ENCODE data around the gene ENDOD1.

Gene ENDOD1

GRCh38 chr11:95100191-95100648 is 10.6 kb downstream of the ENDOD1 start:
- no peak for DNase-seq (ENCODE audit: low read depth)
- H3K4me3 ChIP-seq (ENCODE audit: low read depth, low read length) = no peak overlapping the region
- no peak for TF ChIP-seq CTCF (IDR thresholded peaks at IDR 0.05; ENCODE audit: low read depth, low read length, missing control alignments)

GRCh38 chr11:95100856-95101507 is 11.3 kb downstream of the ENDOD1 start:
- DNase-seq (ENCODE audit: low read depth) = no peak
- H3K4me3 ChIP-seq (ENCODE audit: low read depth, low read length) = no peak overlapping the region
- TF ChIP-seq CTCF (IDR thresholded peaks at IDR 0.05; ENCODE audit: low read depth, low read length, missing control alignments) = no peak

- H3K4me3 ChIP-seq (ENCODE audit: low read depth, low read length) = no peak overlapping the region
- no peak for DNase-seq (ENCODE audit: low read depth)
- TF ChIP-seq CTCF (IDR thresholded peaks at IDR 0.05; ENCODE audit: low read depth, low read length, missing control alignments) = no peak
Observed at GRCh38 chr11:95101935-95102334, 12.3 kb downstream of the ENDOD1 start.

GRCh38 chr11:95102733-95103132 is 13.1 kb downstream of the ENDOD1 start:
- TF ChIP-seq CTCF (IDR thresholded peaks at IDR 0.05; ENCODE audit: low read depth, low read length, missing control alignments) = no peak
- no peak overlapping the region for H3K4me3 ChIP-seq (ENCODE audit: low read depth, low read length)
- no peak for DNase-seq (ENCODE audit: low read depth)

- H3K4me3 ChIP-seq (ENCODE audit: low read depth, low read length) = no peak overlapping the region
- DNase-seq (ENCODE audit: low read depth) = no peak
- no peak for TF ChIP-seq CTCF (IDR thresholded peaks at IDR 0.05; ENCODE audit: low read depth, low read length, missing control alignments)
Observed at GRCh38 chr11:95103701-95104100, 14.1 kb downstream of the ENDOD1 start.

- TF ChIP-seq CTCF (IDR thresholded peaks at IDR 0.05; ENCODE audit: low read depth, low read length, missing control alignments) = no peak
- no peak for DNase-seq (ENCODE audit: low read depth)
- H3K4me3 ChIP-seq (ENCODE audit: low read depth, low read length) = no peak overlapping the region
Observed at GRCh38 chr11:95104121-95104830, 14.6 kb downstream of the ENDOD1 start.
